B cell (primary cell): ENCODE results near the gene ZSCAN20. TPM values are rescaled to one million over a fixed set of nuclear protein-coding genes. Genes with fewer than 3 reads are reported as not detected.

Experiments used
- ATAC-seq: fragments of 200-7000 bp; cut with Tn5 transposase; one replicate; pipeline ENCODE4 v1.10.0; 2021; ENCODE audit warnings: low read depth, mild to moderate bottlenecking, moderate number of reproducible peaks, moderate library complexity
- CTCF ChIA-PET: fragments of 350-600 bp; sonication (Branson Sonifier 250); formaldehyde crosslinking; loops from one replicate; lab custom pipeline; 2021; ENCODE audit warnings: antibody characterized with exemption, inconsistent platforms; lab: Charles Lee
- POLR2A ChIA-PET: fragments of 350-600 bp; sonication (Branson Sonifier 250); formaldehyde crosslinking; loops from one replicate; lab custom pipeline; 2021; ENCODE audit warnings: antibody characterized with exemption; lab: Charles Lee
- DNase-seq: peaks from one replicate; pipeline ENCODE4 v3.0.0; 2013
- H2AFZ ChIP-seq: 2 replicates; pipeline ENCODE4 v1.6.1; 2012; ENCODE audit warnings: mild to moderate bottlenecking, low read depth, low read length; ENCODE audit not compliant: insufficient read depth, poor library complexity, severe bottlenecking
- H3K27ac ChIP-seq, 2 donors: 1 replicate in 1 of 2; 2 replicates in 1 of 2; pipeline ENCODE4 v1.5.1; 2012 to 2013; ENCODE audit warnings: low read length in 2 of 2, mild to moderate bottlenecking in 2 of 2, moderate library complexity in 1 of 2
- H3K27me3 ChIP-seq, 4 experiments: fragments of 200-600 bp in 1 of 4; sonication (generic) in 1 of 4; replicated peaks in 1 of 4; 1 replicate in 2 of 4; 2 replicates in 2 of 4; pipeline versions ENCODE4 v1.6.1 to v1.7.0; 2013 to 2016; ENCODE audit warnings: low read length in 3 of 4, mild to moderate bottlenecking in 2 of 4, mixed read lengths in 1 of 4, moderate library complexity in 1 of 4; ENCODE audit not compliant: insufficient read depth in 4 of 4, control insufficient read depth in 3 of 4; ENCODE audit errors: control extremely low read depth in 1 of 4
- H3K36me3 ChIP-seq, 2 experiments: replicated peaks in 1 of 2; 1 replicate in 1 of 2; 2 replicates in 1 of 2; pipeline versions ENCODE4 v1.6.1 to v1.7.1; 2013; ENCODE audit warnings: low read length in 1 of 2; ENCODE audit not compliant: insufficient read depth in 2 of 2, control insufficient read depth in 1 of 2; ENCODE audit errors: control extremely low read depth in 1 of 2, extremely low read depth in 1 of 2
- H3K4me1 ChIP-seq, 2 donors: fragments of 200-600 bp in 1 of 2; sonication (generic) in 1 of 2; 1 replicate in 1 of 2; 2 replicates in 1 of 2; pipeline versions ENCODE4 v1.5.1 to v1.6.1; 2013 to 2017; ENCODE audit warnings: low read length in 2 of 2; ENCODE audit not compliant: control insufficient read depth in 2 of 2, insufficient read depth in 2 of 2
- H3K4me2 ChIP-seq: replicated peaks from 2 replicates; pipeline ENCODE3; 2012; ENCODE audit warnings: mild to moderate bottlenecking, low read depth, low read length; ENCODE audit not compliant: poor library complexity, severe bottlenecking
- H3K4me3 ChIP-seq, 5 experiments: fragments of 200-600 bp in 1 of 5; sonication (generic) in 1 of 5; 1 replicate in 3 of 5; 2 replicates in 2 of 5; pipeline versions ENCODE4 v1.5.1 to v1.7.0; 2011 to 2016; ENCODE audit warnings: low read length in 4 of 5, mild to moderate bottlenecking in 4 of 5, low read depth in 2 of 5, control low read depth in 1 of 5, moderate library complexity in 1 of 5; ENCODE audit not compliant: insufficient read depth in 1 of 5; ENCODE audit errors: control extremely low read depth in 1 of 5, extremely low read depth in 1 of 5
- H3K79me2 ChIP-seq: fragments of 200-600 bp; sonication (generic); one replicate; pipeline ENCODE4 v1.6.0; 2016; ENCODE audit warnings: low read length; ENCODE audit not compliant: control insufficient read depth, insufficient read depth
- H3K9ac ChIP-seq: fragments of 200-600 bp; sonication (generic); 2 replicates; pipeline ENCODE4 v1.6.1; 2017; ENCODE audit warnings: mild to moderate bottlenecking, low read length, moderate library complexity
- H3K9me3 ChIP-seq, 3 donors: one replicate each; pipeline versions ENCODE4 v1.6.1 to v1.7.1; 2013; ENCODE audit warnings: low read length in 2 of 3; ENCODE audit not compliant: control insufficient read depth in 2 of 3, insufficient read depth in 1 of 3; ENCODE audit errors: control extremely low read depth in 1 of 3
- H4K20me1 ChIP-seq: 2 replicates; pipeline ENCODE4 v1.6.0; 2012; ENCODE audit warnings: mild to moderate bottlenecking, low read length; ENCODE audit not compliant: insufficient read depth, control insufficient read depth, poor library complexity, severe bottlenecking
- H3K27ac Mint-ChIP-seq: one replicate; pipeline ENCODE4 v1.8.0; 2021; ENCODE audit warnings: mixed read lengths
- H3K27me3 Mint-ChIP-seq: one replicate; pipeline ENCODE4 v1.8.0; 2021; ENCODE audit warnings: mixed read lengths
- H3K4me1 Mint-ChIP-seq: one replicate; pipeline ENCODE4 v1.8.0; 2021; ENCODE audit warnings: mixed read lengths
- H3K4me3 Mint-ChIP-seq: one replicate; pipeline ENCODE4 v1.8.0; 2021; ENCODE audit warnings: mixed read lengths
- H3K9me3 Mint-ChIP-seq: one replicate; pipeline ENCODE4 v1.8.0; 2022; ENCODE audit warnings: mixed read lengths; ENCODE audit not compliant: insufficient read depth
- CTCF ChIP-seq: fragments of 200-600 bp; IDR thresholded peaks from one replicate; pipeline ENCODE4 v1.8.0; 2022; ENCODE audit warnings: antibody characterized with exemption, mild to moderate bottlenecking
- EZH2 ChIP-seq: IDR thresholded peaks from 2 replicates; pipeline ENCODE4 v1.6.1; 2012; ENCODE audit warnings: borderline replicate concordance, low read depth, mild to moderate bottlenecking, moderate library complexity, low read length; ENCODE audit not compliant: insufficient read depth, poor library complexity, severe bottlenecking
- WGBS: methylation state at CpG from one replicate; pipeline ENCODE4 v1.1.5; 2013; ENCODE audit warnings: missing lambda C conversion rate; ENCODE audit not compliant: insufficient coverage; 5-methylcytosine and 5-hydroxymethylcytosine counted together
- intact Hi-C: fragments of 100-400 bp; cut with micrococcal nuclease; formaldehyde crosslinking; loops from one replicate; pipeline ENCODE4 v1.10.0; 2022
- polyA plus RNA-seq: library from polyadenylated mRNA; depleted of rRNA; stranded (reverse); fragments of >200 nt; gene quantifications from 2 replicates; pipeline ENCODE4 v1.2.3, GENCODE V29; 2012
- total RNA-seq, 2 donors: library from RNA; stranded (reverse); fragments of 120-200 nt in 1 of 2; gene quantifications; 1 replicate in 1 of 2; 2 replicates in 1 of 2; pipeline versions ENCODE4 v1.2.3 to v1.2.4, GENCODE V29; 2013 to 2022

Gene ZSCAN20
- total and polyA plus RNA-seq, 2 donors (not counting 1 experiment from before 2014, with no cell fraction given): 0.18 to 3.7 TPM

DNA sequence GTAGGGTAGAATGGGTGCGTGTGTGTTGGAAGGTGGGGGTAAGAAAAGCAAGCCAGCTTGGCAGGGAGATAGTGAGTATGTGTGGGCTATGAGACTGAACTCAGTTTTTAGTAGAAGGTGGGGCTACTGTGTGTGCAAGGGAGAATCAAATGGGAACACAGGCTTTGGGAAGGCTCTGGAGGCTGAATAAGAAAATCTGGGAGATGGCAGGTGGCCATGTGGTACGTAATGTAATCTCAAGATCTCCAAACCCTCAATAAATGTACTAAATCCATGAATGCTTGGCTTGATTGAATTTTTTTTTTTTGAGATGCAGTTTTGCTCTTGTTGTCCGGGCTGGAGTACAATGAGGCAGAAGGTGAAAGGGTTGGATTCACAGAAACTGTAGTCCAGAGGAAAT is 3.5 kb upstream of the ZSCAN20 start:
- intact Hi-C loops: no loop called here
- Histone ChIP-seq H4K20me1 (no peaks in the 10 kb centered on the region), H3K79me2 (no peaks in the 10 kb centered on the region), H3K36me3 (no peaks in the 10 kb centered on the region), H3K4me1 (peaks cover 8 to 20% of the 10 kb centered on the region in 2 donors), H3K9me3 (no peaks in the 10 kb centered on the region), H3K9ac (no peak overlapping the region), H3K4me3 (no peak overlapping the region), H3K27ac (no peak overlapping the region), H3K27me3 (no peaks in the 10 kb centered on the region), H2AFZ (no peak overlapping the region), H3K4me2 (no peak overlapping the region)
- no peak for DNase-seq
- Mint-ChIP-seq H3K27me3 (no peaks in the 10 kb centered on the region), H3K27ac (no peak overlapping the region), H3K4me3 (no peak overlapping the region), H3K4me1 (peaks cover 22% of the 10 kb centered on the region), H3K9me3 (no peaks in the 10 kb centered on the region)
- 98% methylated on average over 2 of the region's 3 CpGs for WGBS
- no peak for ATAC-seq
- TF ChIP-seq EZH2 (no peak), CTCF (no peak)
- ChIA-PET CTCF (interaction anchor here (1.1 to 8.9 kb wide), 7 partner anchors 8 to 331 kb away, joined by 3 to 210 read pairs (median 4); no protein-coding TSS in a partner anchor), POLR2A (no interaction called here)

GRCh38 chr1:33469691-33470090 is 2.8 kb upstream of the ZSCAN20 start:
- H3K27me3 Mint-ChIP-seq: no peaks in the 10 kb centered on the region
- H3K79me2 ChIP-seq: no peaks in the 10 kb centered on the region
- DNase-seq (no peak), ATAC-seq (no peak)
- peaks cover 8 to 20% of the 10 kb centered on the region in 2 donors for H3K4me1 ChIP-seq
- TF ChIP-seq CTCF: no peak
- TF ChIP-seq EZH2: no peak
- no peak overlapping the region for H3K4me3 ChIP-seq
- no peaks in the 10 kb centered on the region for H4K20me1 ChIP-seq
- no peak overlapping the region for H3K4me3 Mint-ChIP-seq
- no peak overlapping the region for H3K27ac ChIP-seq
- H3K27ac Mint-ChIP-seq: no peak overlapping the region
- H3K9me3 Mint-ChIP-seq: no peaks in the 10 kb centered on the region
- CTCF ChIA-PET: interaction anchor here (0.9 to 8.9 kb wide), 6 partner anchors 9 to 174 kb away, joined by 3 to 210 read pairs (median 8); no protein-coding TSS in a partner anchor
- no peak overlapping the region for H3K9ac ChIP-seq
- no peak overlapping the region for H2AFZ ChIP-seq
- H3K4me1 Mint-ChIP-seq: peaks cover 21% of the 10 kb centered on the region
- H3K36me3 ChIP-seq: no peaks in the 10 kb centered on the region
- H3K9me3 ChIP-seq: no peaks in the 10 kb centered on the region
- no peak overlapping the region for H3K4me2 ChIP-seq
- H3K27me3 ChIP-seq: no peaks in the 10 kb centered on the region
- POLR2A ChIA-PET: interaction anchor here (0.6 kb wide), 1 partner anchor 479 kb away, joined by 6 read pairs; no protein-coding TSS in a partner anchor
- intact Hi-C loops: loop anchor here (1.0 kb wide), 2 partner anchors 8 to 101 kb away; no protein-coding TSS in a partner anchor
- no CpG with 5 or more reads among the region's 2 CpGs for WGBS
